Measurements from ENCODE around the gene WDR7. TPM values are rescaled to one million over a fixed set of nuclear protein-coding genes. Genes with fewer than 3 reads are reported as not detected.

The WDR7 gene
- total RNA-seq, 1 experiment from 2014 or later: 11.5 TPM

GRCh38 chr18:57027190-57027708 lies 376.1 kb downstream of the WDR7 start:
- intact Hi-C loops (cut with micrococcal nuclease): loop anchor here (5.0 kb wide), 1 partner anchor 160 kb away; no protein-coding TSS in a partner anchor
- no peaks in the 10 kb centered on the region for H3K27me3 ChIP-seq (ENCODE audit: insufficient read depth, low read length)
- H3K4me1 ChIP-seq (ENCODE audit: control insufficient read depth in 1 of 2, insufficient read depth in 2 of 2, low read length in 2 of 2): no peaks in the 10 kb centered on the region
- no peak overlapping the region for H3K4me2 ChIP-seq (ENCODE audit: low read length)
- no peaks in the 10 kb centered on the region for H4K20me1 ChIP-seq (ENCODE audit: insufficient read depth)
- no peaks in the 10 kb centered on the region for H3K79me2 ChIP-seq (ENCODE audit: insufficient read depth, low read length)
- H3K36me3 ChIP-seq (ENCODE audit: control insufficient read depth in 1 of 2, insufficient read depth in 2 of 2, low read length in 2 of 2): no peaks in the 10 kb centered on the region
- BruUV-seq (replicated peaks): no TSS peak
- no peaks in the 10 kb centered on the region for H3K9me3 ChIP-seq (ENCODE audit: control insufficient read depth in 1 of 2, insufficient read depth in 1 of 2, low read depth in 1 of 2, low read length in 2 of 2)
- no peak overlapping the region for H3K9ac ChIP-seq (ENCODE audit: low read length)
- RAD21 ChIA-PET (ENCODE audit: low non-redundant PET in 1 of 2, low total read pairs in 2 of 2, uncharacterized antibody in 2 of 2, unreplicated experiment in 2 of 2): no interaction called here
- TF ChIP-seq EGR1 (IDR thresholded peaks at IDR 0.05; ENCODE audit: low read depth): no peak
- TF ChIP-seq ELF1 (IDR thresholded peaks at IDR 0.05; ENCODE audit: borderline replicate concordance, low read depth): no peak
- TF ChIP-seq POLR2A (IDR thresholded peaks at IDR 0.05; ENCODE audit: borderline replicate concordance, extremely low read depth, insufficient read depth, insufficient read length): no peak
- TF ChIP-seq EZH2phosphoT487 (IDR thresholded peaks at IDR 0.05; ENCODE audit: borderline replicate concordance): no peak
- DNase-seq (ENCODE audit: low read depth, low spot score) (no peak), ATAC-seq (no peak)
- H3K4me3 ChIP-seq (replicated peaks in 1 of 2; ENCODE audit: low read depth in 1 of 2, low read length in 2 of 2): no peak overlapping the region
- H3K9me2 ChIP-seq (ENCODE audit: insufficient read depth): no peaks in the 10 kb centered on the region
- POLR2A ChIA-PET: no interaction called here
- CTCF ChIA-PET: no interaction called here
- H3K27ac ChIP-seq (ENCODE audit: low read depth, low read length): no peak overlapping the region
- H2AFZ ChIP-seq (ENCODE audit: low read depth, low read length, poor library complexity, severe bottlenecking): no peak overlapping the region

GRCh38 chr18:57029761-57030160 lies 378.6 kb downstream of the WDR7 start:
- Histone ChIP-seq H3K9me2 (ENCODE audit: insufficient read depth) (no peaks in the 10 kb centered on the region), H3K27ac (ENCODE audit: low read depth, low read length) (no peak overlapping the region), H3K79me2 (ENCODE audit: insufficient read depth, low read length) (no peaks in the 10 kb centered on the region), H3K36me3 (ENCODE audit: control insufficient read depth in 1 of 2, insufficient read depth in 2 of 2, low read length in 2 of 2) (no peaks in the 10 kb centered on the region), H3K4me2 (ENCODE audit: low read length) (no peak overlapping the region), H3K4me3 (replicated peaks in 1 of 2; ENCODE audit: low read depth in 1 of 2, low read length in 2 of 2) (no peak overlapping the region), H3K4me1 (ENCODE audit: control insufficient read depth in 1 of 2, insufficient read depth in 2 of 2, low read length in 2 of 2) (no peaks in the 10 kb centered on the region), H3K9ac (ENCODE audit: low read length) (no peak overlapping the region), H2AFZ (ENCODE audit: low read depth, low read length, poor library complexity, severe bottlenecking) (no peak overlapping the region), H3K9me3 (ENCODE audit: control insufficient read depth in 1 of 2, insufficient read depth in 1 of 2, low read depth in 1 of 2, low read length in 2 of 2) (no peaks in the 10 kb centered on the region), H3K27me3 (ENCODE audit: insufficient read depth, low read length) (no peaks in the 10 kb centered on the region), H4K20me1 (ENCODE audit: insufficient read depth) (no peaks in the 10 kb centered on the region)
- ChIA-PET RAD21 (ENCODE audit: low non-redundant PET in 1 of 2, low total read pairs in 2 of 2, uncharacterized antibody in 2 of 2, unreplicated experiment in 2 of 2) (no interaction called here), POLR2A (no interaction called here), CTCF (interaction anchor here (1.1 kb wide), 1 partner anchor 161 kb away, joined by 5 read pairs; no protein-coding TSS in a partner anchor)
- no TSS peak for BruUV-seq (replicated peaks)
- ATAC-seq (peak; percentile 75), DNase-seq (ENCODE audit: low read depth, low spot score) (no peak)
- intact Hi-C loops (cut with micrococcal nuclease): loop anchor here (5.0 kb wide), 1 partner anchor 162 kb away; no protein-coding TSS in a partner anchor
- TF ChIP-seq ATF3 (IDR thresholded peaks at IDR 0.05): no peak
- peak in 2 of 3 experiments; percentile 14 to 18; a peak in 2 of 6 replicates for TF ChIP-seq CTCF (IDR thresholded peaks at IDR 0.05 in 2 of 3, conservative IDR thresholded peaks at IDR 0.05 in 1 of 3; ENCODE audit: borderline replicate concordance in 1 of 3, insufficient read depth in 1 of 3, low read depth in 2 of 3, low read length in 2 of 3)
- peak; percentile 40; the same call in 1 of the 2 replicates for TF ChIP-seq RAD21 (IDR thresholded peaks at IDR 0.05; ENCODE audit: low read depth)
